OCI-LY1 (cell line): ENCODE data around the gene TMEM132C.

Source experiments
- CTCF ChIP-seq: fragments of 200-600 bp; sonication (generic), shearing (Covaris generic); IDR thresholded peaks from 2 replicates; pipeline ENCODE4 v1.5.1; 2017; ENCODE audit warnings: mild to moderate bottlenecking, antibody characterized with exemption, low read length, moderate library complexity, mixed read lengths
- EZH2 ChIP-seq: fragments of 200-600 bp; sonication (generic), shearing (Covaris generic); IDR thresholded peaks from 2 replicates; pipeline ENCODE4 v1.8.0; 2017; ENCODE audit warnings: borderline replicate concordance, mixed run types, mild to moderate bottlenecking, antibody characterized with exemption, low read length, moderate library complexity, mixed read lengths

- no peak for TF ChIP-seq CTCF
- no peak for TF ChIP-seq EZH2
Measured at GRCh38 chr12:128509170-128509569, 242.2 kb downstream of the TMEM132C start.
